ENCODE data around the gene TCOF1.
A peak's percentile ranks its signal among the peaks of the same experiment; 100 is the strongest.

Gene TCOF1

GRCh38 chr5:150357326-150358260 is at the start of gene TCOF1:
TSS of gene TCOF1 (plus strand) at chr5:150357697. CDS start at chr5:150357747, 50 bp downstream.
- H3K4me3 ChIP-seq (ENCODE audit: low read depth in 1 of 2, low read length in 2 of 2) = peak within 1 kb of the TSS; percentile 71 to 85
- no peaks in the 10 kb centered on the region for H3K9me3 ChIP-seq (ENCODE audit: low read length)
- no peaks in the 10 kb centered on the region for H3K27me3 ChIP-seq (ENCODE audit: control insufficient read depth in 1 of 2, insufficient read depth in 2 of 2, low read length in 2 of 2)
- H3K36me3 ChIP-seq (ENCODE audit: insufficient read depth, low read length) = peaks cover 25% of the 10 kb centered on the region
- H3K4me1 ChIP-seq (ENCODE audit: insufficient read depth, low read length) = peaks cover 19% of the 10 kb centered on the region
- H3K9ac ChIP-seq (ENCODE audit: low read length) = peak within 1 kb of the TSS; percentile 51
- H3K27ac ChIP-seq (ENCODE audit: low read depth, low read length) = peak within 1 kb of the TSS; percentile 35

GRCh38 chr5:150309101-150309885 is 48.2 kb upstream of the TCOF1 start:
- Histone ChIP-seq H3K27me3 (ENCODE audit: control insufficient read depth in 1 of 2, insufficient read depth in 2 of 2, low read length in 2 of 2) (no peaks in the 10 kb centered on the region), H3K27ac (ENCODE audit: low read depth, low read length) (no peak overlapping the region), H3K9ac (ENCODE audit: low read length) (no peak overlapping the region), H3K4me3 (ENCODE audit: low read depth in 1 of 2, low read length in 2 of 2) (no peak overlapping the region), H3K36me3 (ENCODE audit: insufficient read depth, low read length) (no peaks in the 10 kb centered on the region), H3K9me3 (ENCODE audit: low read length) (no peaks in the 10 kb centered on the region), H3K4me1 (ENCODE audit: insufficient read depth, low read length) (peaks cover 3% of the 10 kb centered on the region)

GRCh38 chr5:150309886-150310239 is 47.6 kb upstream of the TCOF1 start:
- no peaks in the 10 kb centered on the region for H3K4me1 ChIP-seq (ENCODE audit: insufficient read depth, low read length)
- H3K36me3 ChIP-seq (ENCODE audit: insufficient read depth, low read length) = no peaks in the 10 kb centered on the region
- H3K4me3 ChIP-seq (ENCODE audit: low read depth in 1 of 2, low read length in 2 of 2) = no peak overlapping the region
- no peak overlapping the region for H3K9ac ChIP-seq (ENCODE audit: low read length)
- H3K27ac ChIP-seq (ENCODE audit: low read depth, low read length) = no peak overlapping the region
- no peaks in the 10 kb centered on the region for H3K27me3 ChIP-seq (ENCODE audit: control insufficient read depth in 1 of 2, insufficient read depth in 2 of 2, low read length in 2 of 2)
- H3K9me3 ChIP-seq (ENCODE audit: low read length) = no peaks in the 10 kb centered on the region

GRCh38 chr5:150310246-150310645 is 47.3 kb upstream of the TCOF1 start:
- Histone ChIP-seq H3K9ac (ENCODE audit: low read length) (no peak overlapping the region), H3K27ac (ENCODE audit: low read depth, low read length) (no peak overlapping the region), H3K9me3 (ENCODE audit: low read length) (no peaks in the 10 kb centered on the region), H3K4me1 (ENCODE audit: insufficient read depth, low read length) (no peaks in the 10 kb centered on the region), H3K27me3 (ENCODE audit: control insufficient read depth in 1 of 2, insufficient read depth in 2 of 2, low read length in 2 of 2) (no peaks in the 10 kb centered on the region), H3K36me3 (ENCODE audit: insufficient read depth, low read length) (no peaks in the 10 kb centered on the region), H3K4me3 (ENCODE audit: low read depth in 1 of 2, low read length in 2 of 2) (no peak overlapping the region)

GRCh38 chr5:150311015-150311692 is 46.3 kb upstream of the TCOF1 start:
- no peaks in the 10 kb centered on the region for H3K9me3 ChIP-seq (ENCODE audit: low read length)
- no peak overlapping the region for H3K4me3 ChIP-seq (ENCODE audit: low read depth in 1 of 2, low read length in 2 of 2)
- no peaks in the 10 kb centered on the region for H3K4me1 ChIP-seq (ENCODE audit: insufficient read depth, low read length)
- H3K27me3 ChIP-seq (ENCODE audit: control insufficient read depth in 1 of 2, insufficient read depth in 2 of 2, low read length in 2 of 2) = no peaks in the 10 kb centered on the region
- H3K36me3 ChIP-seq (ENCODE audit: insufficient read depth, low read length) = no peaks in the 10 kb centered on the region
- H3K27ac ChIP-seq (ENCODE audit: low read depth, low read length) = no peak overlapping the region
- no peak overlapping the region for H3K9ac ChIP-seq (ENCODE audit: low read length)

GRCh38 chr5:150312518-150312917 is 45.0 kb upstream of the TCOF1 start:
- H3K27me3 ChIP-seq (ENCODE audit: control insufficient read depth in 1 of 2, insufficient read depth in 2 of 2, low read length in 2 of 2) = no peaks in the 10 kb centered on the region
- H3K27ac ChIP-seq (ENCODE audit: low read depth, low read length) = no peak overlapping the region
- no peak overlapping the region for H3K9ac ChIP-seq (ENCODE audit: low read length)
- H3K9me3 ChIP-seq (ENCODE audit: low read length) = no peaks in the 10 kb centered on the region
- H3K4me3 ChIP-seq (ENCODE audit: low read depth in 1 of 2, low read length in 2 of 2) = no peak overlapping the region
- H3K36me3 ChIP-seq (ENCODE audit: insufficient read depth, low read length) = no peaks in the 10 kb centered on the region
- H3K4me1 ChIP-seq (ENCODE audit: insufficient read depth, low read length) = no peaks in the 10 kb centered on the region

- Histone ChIP-seq H3K9me3 (ENCODE audit: low read length) (no peaks in the 10 kb centered on the region), H3K4me3 (ENCODE audit: low read depth in 1 of 2, low read length in 2 of 2) (no peak overlapping the region), H3K36me3 (ENCODE audit: insufficient read depth, low read length) (no peaks in the 10 kb centered on the region), H3K27me3 (ENCODE audit: control insufficient read depth in 1 of 2, insufficient read depth in 2 of 2, low read length in 2 of 2) (no peaks in the 10 kb centered on the region), H3K27ac (ENCODE audit: low read depth, low read length) (no peak overlapping the region), H3K4me1 (ENCODE audit: insufficient read depth, low read length) (no peaks in the 10 kb centered on the region), H3K9ac (ENCODE audit: low read length) (no peak overlapping the region)
These were observed 44.0 kb upstream of the TCOF1 start for GRCh38 chr5:150313501-150313900.

- Histone ChIP-seq H3K9ac (ENCODE audit: low read length) (no peak overlapping the region), H3K27me3 (ENCODE audit: control insufficient read depth in 1 of 2, insufficient read depth in 2 of 2, low read length in 2 of 2) (no peaks in the 10 kb centered on the region), H3K9me3 (ENCODE audit: low read length) (no peaks in the 10 kb centered on the region), H3K4me1 (ENCODE audit: insufficient read depth, low read length) (no peaks in the 10 kb centered on the region), H3K36me3 (ENCODE audit: insufficient read depth, low read length) (no peaks in the 10 kb centered on the region), H3K4me3 (ENCODE audit: low read depth in 1 of 2, low read length in 2 of 2) (no peak overlapping the region), H3K27ac (ENCODE audit: low read depth, low read length) (no peak overlapping the region)
These were observed 43.4 kb upstream of the TCOF1 start for GRCh38 chr5:150313921-150314716.

GRCh38 chr5:150315245-150315644 is 42.3 kb upstream of the TCOF1 start:
- H3K9ac ChIP-seq (ENCODE audit: low read length) = no peak overlapping the region
- no peaks in the 10 kb centered on the region for H3K36me3 ChIP-seq (ENCODE audit: insufficient read depth, low read length)
- H3K27ac ChIP-seq (ENCODE audit: low read depth, low read length) = no peak overlapping the region
- H3K4me3 ChIP-seq (ENCODE audit: low read depth in 1 of 2, low read length in 2 of 2) = no peak overlapping the region
- no peaks in the 10 kb centered on the region for H3K27me3 ChIP-seq (ENCODE audit: control insufficient read depth in 1 of 2, insufficient read depth in 2 of 2, low read length in 2 of 2)
- no peaks in the 10 kb centered on the region for H3K9me3 ChIP-seq (ENCODE audit: low read length)
- peaks cover 6% of the 10 kb centered on the region for H3K4me1 ChIP-seq (ENCODE audit: insufficient read depth, low read length)

GRCh38 chr5:150316320-150316719 is 41.2 kb upstream of the TCOF1 start:
- H3K4me1 ChIP-seq (ENCODE audit: insufficient read depth, low read length) = peaks cover 12% of the 10 kb centered on the region
- H3K36me3 ChIP-seq (ENCODE audit: insufficient read depth, low read length) = no peaks in the 10 kb centered on the region
- no peak overlapping the region for H3K9ac ChIP-seq (ENCODE audit: low read length)
- H3K27ac ChIP-seq (ENCODE audit: low read depth, low read length) = no peak overlapping the region
- H3K27me3 ChIP-seq (ENCODE audit: control insufficient read depth in 1 of 2, insufficient read depth in 2 of 2, low read length in 2 of 2) = no peaks in the 10 kb centered on the region
- H3K9me3 ChIP-seq (ENCODE audit: low read length) = no peaks in the 10 kb centered on the region
- no peak overlapping the region for H3K4me3 ChIP-seq (ENCODE audit: low read depth in 1 of 2, low read length in 2 of 2)
